ENCODE data around the gene TGFA.
A peak's percentile ranks its signal among the peaks of the same experiment; 100 is the strongest.

TGFA gene

GRCh38 chr2:70552501-70553333 lies 909 bp downstream of the TGFA start:
- DNase-seq: peak; percentile 18

- no peak for DNase-seq
These were observed 2.5 kb downstream of the TGFA start for GRCh38 chr2:70551167-70551566.

GRCh38 chr2:70549962-70550361 lies 3.7 kb downstream of the TGFA start:
- no peak for DNase-seq

GRCh38 chr2:70549064-70549710 lies 4.4 kb downstream of the TGFA start:
- DNase-seq: no peak

GRCh38 chr2:70548233-70548632 lies 5.4 kb downstream of the TGFA start:
- DNase-seq: no peak

GRCh38 chr2:70546885-70547284 lies 6.7 kb downstream of the TGFA start:
- no peak for DNase-seq

GRCh38 chr2:70546376-70546775 lies 7.2 kb downstream of the TGFA start:
- no peak for DNase-seq

GRCh38 chr2:70541481-70542020 lies 12.1 kb downstream of the TGFA start:
- DNase-seq: no peak

- no peak for DNase-seq
These were observed 15.8 kb downstream of the TGFA start for GRCh38 chr2:70537840-70538239.

GRCh38 chr2:70536517-70537055 lies 17.0 kb downstream of the TGFA start:
- DNase-seq: no peak

- no peak for DNase-seq
These were observed 18.1 kb downstream of the TGFA start for GRCh38 chr2:70535573-70535972.

GRCh38 chr2:70534183-70534836 lies 19.3 kb downstream of the TGFA start:
- DNase-seq: no peak

GRCh38 chr2:70532244-70532935 lies 21.2 kb downstream of the TGFA start:
- DNase-seq: no peak

- DNase-seq: no peak
These were observed 22.1 kb downstream of the TGFA start for GRCh38 chr2:70531419-70532086.

- DNase-seq: no peak
These were observed 24.0 kb downstream of the TGFA start for GRCh38 chr2:70529610-70530009.

- DNase-seq: no peak
These were observed 24.7 kb downstream of the TGFA start for GRCh38 chr2:70528929-70529328.

- no peak for DNase-seq
These were observed 25.4 kb downstream of the TGFA start for GRCh38 chr2:70528276-70528675.

GRCh38 chr2:70527447-70528080 lies 26.1 kb downstream of the TGFA start:
- DNase-seq: no peak

- DNase-seq: no peak
These were observed 27.5 kb downstream of the TGFA start for GRCh38 chr2:70526126-70526525.

- DNase-seq: no peak
These were observed 28.6 kb downstream of the TGFA start for GRCh38 chr2:70525032-70525431.
